Smooth muscle cell (in vitro differentiated cells): ENCODE data around the gene CAMKMT. TPM values are rescaled to one million over a fixed set of nuclear protein-coding genes. Genes with fewer than 3 reads are reported as not detected.

ENCODE experiments used
- DNase-seq: peaks from one replicate; lab custom pipeline; 2025; ENCODE audit not compliant: unreplicated experiment; lab: John Stamatoyannopoulos, UW
- H2AFZ ChIP-seq: fragments of 200-600 bp; sonication (generic); 2 replicates; pipeline ENCODE4 v1.6.0; 2016; ENCODE audit warnings: antibody characterized with exemption, low read depth, mild to moderate bottlenecking
- H3F3A ChIP-seq: fragments of 200-600 bp; sonication (generic); 2 replicates; pipeline ENCODE4 v1.6.0; 2017; ENCODE audit warnings: antibody characterized with exemption, low read depth
- H3K27ac ChIP-seq: fragments of 200-600 bp; sonication (generic); 2 replicates; pipeline ENCODE4 v1.5.1; 2016; ENCODE audit warnings: low read depth, mild to moderate bottlenecking
- H3K27me3 ChIP-seq: fragments of 200-600 bp; sonication (generic); 2 replicates; pipeline ENCODE4 v1.6.1; 2016; ENCODE audit warnings: low read depth, mild to moderate bottlenecking
- H3K36me3 ChIP-seq: fragments of 200-600 bp; sonication (generic); 2 replicates; pipeline ENCODE4 v1.5.1; 2016; ENCODE audit warnings: low read depth
- H3K4me1 ChIP-seq: fragments of 200-600 bp; sonication (generic); 2 replicates; pipeline ENCODE4 v1.5.1; 2016; ENCODE audit warnings: low read depth
- H3K4me2 ChIP-seq: fragments of 200-600 bp; sonication (generic); 2 replicates; pipeline ENCODE4 v1.6.0; 2016; ENCODE audit warnings: mild to moderate bottlenecking
- H3K4me3 ChIP-seq: fragments of 200-600 bp; sonication (generic); 2 replicates; pipeline ENCODE4 v1.5.1; 2016; ENCODE audit warnings: mild to moderate bottlenecking
- H3K79me2 ChIP-seq: fragments of 200-600 bp; sonication (generic); 2 replicates; pipeline ENCODE4 v1.6.0; 2016; ENCODE audit warnings: low read depth, mild to moderate bottlenecking
- H3K9ac ChIP-seq: fragments of 200-600 bp; sonication (generic); 2 replicates; pipeline ENCODE4 v1.6.0; 2016; ENCODE audit warnings: low read depth
- H3K9me3 ChIP-seq: fragments of 200-600 bp; sonication (generic); replicated peaks from 2 replicates; pipeline ENCODE4 v1.5.1; 2016; ENCODE audit warnings: low read depth
- H4K20me1 ChIP-seq: fragments of 200-600 bp; sonication (generic); 2 replicates; pipeline ENCODE4 v1.6.0; 2016; ENCODE audit warnings: low read depth
- CTCF ChIP-seq: fragments of 200-600 bp; sonication (generic); IDR thresholded peaks from 2 replicates; pipeline ENCODE4 v1.5.1; 2017; ENCODE audit warnings: borderline replicate concordance, mild to moderate bottlenecking, antibody characterized with exemption; ENCODE audit not compliant: insufficient read depth, poor library complexity, severe bottlenecking
- WGBS: methylation state at CpG from one replicate; pipeline ENCODE4 v1.1.7; 2016; ENCODE audit warnings: low lambda C conversion rate; 5-methylcytosine and 5-hydroxymethylcytosine counted together
- polyA plus RNA-seq: library from polyadenylated mRNA; unstranded; fragments of >200 nt; fragmentation: Nextera tagmentation; extraction: Ambion mirVana; gene quantifications from 2 replicates; pipeline ENCODE4 v1.2.1, GENCODE V29; 2016
- total RNA-seq: library from RNA; depleted of rRNA; stranded (reverse); fragments of >200 nt; gene quantifications from 2 replicates; pipeline ENCODE4 v1.2.3, GENCODE V29; 2014

The CAMKMT gene
- total and polyA plus RNA-seq, 2 experiments from 2014 or later: 7.2 to 7.6 TPM

DNA sequence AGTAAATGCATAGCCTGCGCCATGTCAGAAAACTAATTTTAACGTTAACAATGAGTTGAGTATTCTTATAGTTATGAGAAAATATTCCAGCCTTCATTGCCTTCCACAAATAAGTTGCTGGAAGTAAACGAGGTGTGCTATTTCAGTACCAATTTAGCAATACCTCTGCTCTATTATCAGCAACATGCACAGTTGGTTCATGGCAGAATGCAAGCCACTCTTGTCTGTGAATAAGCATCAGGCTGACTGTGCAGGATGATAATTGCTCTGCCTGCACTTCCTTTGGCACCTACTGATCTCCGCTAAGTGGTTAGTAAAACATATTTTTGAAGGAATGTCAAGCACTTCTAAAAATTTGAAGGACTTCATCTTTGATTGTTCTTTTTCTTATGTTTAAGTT is 317.8 kb downstream of the CAMKMT start:
- Histone ChIP-seq H3K27me3 (peaks cover 22% of the 10 kb centered on the region), H3K9ac (no peak overlapping the region), H3K36me3 (no peaks in the 10 kb centered on the region), H2AFZ (no peak overlapping the region), H3K4me1 (peaks cover 38% of the 10 kb centered on the region), H3K4me3 (no peak overlapping the region), H3K27ac (no peak overlapping the region), H3K9me3 (no peaks in the 10 kb centered on the region), H3F3A (no peaks in the 10 kb centered on the region), H4K20me1 (no peaks in the 10 kb centered on the region), H3K79me2 (no peaks in the 10 kb centered on the region), H3K4me2 (no peak overlapping the region)
- DNase-seq: no peak
- no peak for TF ChIP-seq CTCF
- 88% methylated on average over 4 of the region's 4 CpGs for WGBS

DNA sequence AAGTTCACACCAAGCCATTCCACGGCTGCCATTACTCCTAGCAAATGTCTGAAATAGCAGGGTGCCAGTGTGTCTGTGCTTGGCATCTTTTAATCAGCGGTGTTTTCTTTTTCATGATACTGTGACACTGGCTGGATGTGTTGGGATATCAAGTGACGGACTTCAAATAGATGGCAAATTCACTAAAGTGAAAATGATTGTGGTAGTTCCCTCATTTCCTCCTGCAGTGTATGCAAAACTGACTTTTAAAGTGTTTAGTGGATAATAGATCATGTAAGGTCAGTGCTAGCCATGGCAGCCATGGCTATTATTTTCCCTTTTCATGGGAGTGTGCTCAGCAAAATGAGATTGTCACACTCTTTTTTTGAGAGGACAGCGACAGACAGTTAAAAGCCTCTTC is 318.2 kb downstream of the CAMKMT start:
- H4K20me1 ChIP-seq: no peaks in the 10 kb centered on the region
- H3F3A ChIP-seq: no peaks in the 10 kb centered on the region
- no peaks in the 10 kb centered on the region for H3K36me3 ChIP-seq
- WGBS: 84% methylated on average over 4 of the region's 4 CpGs
- H3K9me3 ChIP-seq: no peaks in the 10 kb centered on the region
- DNase-seq: no peak
- H3K4me3 ChIP-seq: no peak overlapping the region
- H3K27ac ChIP-seq: no peak overlapping the region
- H3K4me2 ChIP-seq: no peak overlapping the region
- no peaks in the 10 kb centered on the region for H3K79me2 ChIP-seq
- H3K9ac ChIP-seq: no peak overlapping the region
- H3K27me3 ChIP-seq: peaks cover 18% of the 10 kb centered on the region
- peaks cover 34% of the 10 kb centered on the region for H3K4me1 ChIP-seq
- H2AFZ ChIP-seq: no peak overlapping the region
- no peak for TF ChIP-seq CTCF

- no peak overlapping the region for H2AFZ ChIP-seq
- peaks cover 13% of the 10 kb centered on the region for H3K27me3 ChIP-seq
- no peak overlapping the region for H3K4me3 ChIP-seq
- no peak for TF ChIP-seq CTCF
- H3K79me2 ChIP-seq: no peaks in the 10 kb centered on the region
- no peaks in the 10 kb centered on the region for H4K20me1 ChIP-seq
- no peaks in the 10 kb centered on the region for H3F3A ChIP-seq
- DNase-seq: no peak
- H3K9me3 ChIP-seq: no peaks in the 10 kb centered on the region
- H3K9ac ChIP-seq: no peak overlapping the region
- peak overlapping the region; percentile 28 for H3K4me2 ChIP-seq
- no peaks in the 10 kb centered on the region for H3K36me3 ChIP-seq
- no peak overlapping the region for H3K27ac ChIP-seq
- WGBS: 63% methylated on average over 8 of the region's 8 CpGs
- peaks cover 29% of the 10 kb centered on the region for H3K4me1 ChIP-seq
Measured at GRCh38 chr2:44680424-44680971, 318.8 kb downstream of the CAMKMT start.

GRCh38 chr2:44680983-44681531 is 319.3 kb downstream of the CAMKMT start:
- no peak for DNase-seq

More at GRCh38 chr2:44680983-44681531, 319.3 kb downstream of the CAMKMT start:
- Histone ChIP-seq H3K27me3 (peaks cover 11% of the 10 kb centered on the region), H3K9me3 (no peaks in the 10 kb centered on the region), H3K27ac (no peak overlapping the region), H3F3A (no peaks in the 10 kb centered on the region), H3K4me3 (no peak overlapping the region), H3K36me3 (no peaks in the 10 kb centered on the region), H3K4me1 (peaks cover 29% of the 10 kb centered on the region), H4K20me1 (no peaks in the 10 kb centered on the region), H2AFZ (no peak overlapping the region), H3K79me2 (no peaks in the 10 kb centered on the region), H3K4me2 (peak overlapping the region; percentile 28), H3K9ac (no peak overlapping the region)
- WGBS: 19% methylated on average over 5 of the region's 5 CpGs
- no peak for TF ChIP-seq CTCF
